Spleen (tissue), 7 donors: ENCODE data around the gene RAET1G.

ENCODE experiments used
- CTCF ChIP-seq, 11 experiments: fragments of 200-600 bp in 7 of 11; fragments of 450-650 bp in 4 of 11; sonication (generic) in 4 of 11; IDR thresholded peaks in 8 of 11; conservative IDR thresholded peaks in 3 of 11; 1 replicate in 7 of 11; 2 replicates in 4 of 11; pipeline versions ENCODE4 v1.4.0 to v1.8.0; 2016 to 2021; ENCODE audit warnings: antibody characterized with exemption in 11 of 11, inconsistent platforms in 4 of 11, mild to moderate bottlenecking in 1 of 11
- POLR2A ChIP-seq, 3 donors: fragments of 450-650 bp; IDR thresholded peaks; one replicate each; pipeline ENCODE4 v1.5.1; 2017; ENCODE audit warnings: antibody characterized with exemption in 3 of 3, mild to moderate bottlenecking in 1 of 3
- POLR2AphosphoS5 ChIP-seq, 3 donors: sonication (generic); formaldehyde crosslinking; IDR thresholded peaks; one replicate each; pipeline ENCODE4 v1.5.1; 2017; ENCODE audit warnings: antibody characterized with exemption in 3 of 3
- donor health status: DM: no; HTN: no; CAD: no; lungs with moderate emphysema.
- donor health status: DM: no; HTN: no; CAD: no.
- donor health status: DM: no; HTN: no; CAD: no.

GRCh38 chr6:149904661-149905370, 18.1 kb downstream of the RAET1G start:
- TF ChIP-seq CTCF (IDR thresholded peaks at IDR 0.05 in 8 of 11, conservative IDR thresholded peaks at IDR 0.05 in 3 of 11) (no peak), POLR2AphosphoS5 (IDR thresholded peaks at IDR 0.05) (no peak), POLR2A (IDR thresholded peaks at IDR 0.05) (no peak)
